HG03432 (cell line): ENCODE measurements around the gene TSG101.

ENCODE experiments used
- ATAC-seq: cut with Tn5 transposase; IDR thresholded peaks from one replicate; pipeline ENCODE4 v1.9.1; 2021; ENCODE audit warnings: mild to moderate bottlenecking, moderate library complexity; ENCODE audit not compliant: unreplicated experiment

TSG101 gene

GRCh38 chr11:18493310-18493709 lies 33.4 kb downstream of the TSG101 start:
- ATAC-seq: no peak

- ATAC-seq: no peak
Measured at GRCh38 chr11:18492888-18493287, 33.9 kb downstream of the TSG101 start.

- no peak for ATAC-seq
Measured at GRCh38 chr11:18491924-18492323, 34.8 kb downstream of the TSG101 start.

GRCh38 chr11:18490736-18491485 lies 35.8 kb downstream of the TSG101 start:
- ATAC-seq: no peak

GRCh38 chr11:18490319-18490718 lies 36.4 kb downstream of the TSG101 start:
- no peak for ATAC-seq

GRCh38 chr11:18485913-18486528 lies 40.7 kb downstream of the TSG101 start:
- ATAC-seq: peak; percentile 56

- ATAC-seq: no peak
Measured at GRCh38 chr11:18479063-18479462, 47.7 kb downstream of the TSG101 start.

- no peak for ATAC-seq
Measured at GRCh38 chr11:18472587-18472986, 54.2 kb downstream of the TSG101 start.

GRCh38 chr11:18471995-18472394 lies 54.7 kb downstream of the TSG101 start:
- no peak for ATAC-seq

- ATAC-seq: no peak
Measured at GRCh38 chr11:18468961-18469360, 57.8 kb downstream of the TSG101 start.

- ATAC-seq: no peak
Measured at GRCh38 chr11:18468059-18468458, 58.7 kb downstream of the TSG101 start.

GRCh38 chr11:18466402-18466801 lies 60.3 kb downstream of the TSG101 start:
- no peak for ATAC-seq

- no peak for ATAC-seq
Measured at GRCh38 chr11:18463439-18463838, 63.3 kb downstream of the TSG101 start.

- no peak for ATAC-seq
Measured at GRCh38 chr11:18461909-18462308, 64.8 kb downstream of the TSG101 start.

GRCh38 chr11:18459634-18460033 lies 67.1 kb downstream of the TSG101 start:
- ATAC-seq: no peak

GRCh38 chr11:18457450-18457849 lies 69.3 kb downstream of the TSG101 start:
- no peak for ATAC-seq

GRCh38 chr11:18455686-18456372 lies 70.9 kb downstream of the TSG101 start, which contains the start of gene LDHAL6A:
LDHAL6A (plus strand) TSS chr11:18455856; CDS start chr11:18456681, 825 bp downstream.
- no peak for ATAC-seq

- ATAC-seq: no peak
Measured at GRCh38 chr11:18452927-18453326, 73.8 kb downstream of the TSG101 start.

- ATAC-seq: no peak
Measured at GRCh38 chr11:18449251-18449650, 77.5 kb downstream of the TSG101 start.

GRCh38 chr11:18438691-18439090 lies 88.1 kb downstream of the TSG101 start:
- ATAC-seq: no peak
